ENCODE results near the gene SPTBN1.

SPTBN1 gene

GRCh38 chr2:54457323-54458023 is 1.3 kb downstream of the SPTBN1 start:
- Histone ChIP-seq H3K9ac (ENCODE audit: insufficient read length) (peak overlapping the region; percentile 57), H3K4me3 (peak overlapping the region; percentile 94), H3K36me3 (ENCODE audit: insufficient read depth, low read length) (no peaks in the 10 kb centered on the region), H3K9me3 (ENCODE audit: low read depth, low read length) (no peaks in the 10 kb centered on the region), H3K27ac (no peak overlapping the region)
- no peak for DNase-seq (ENCODE audit: low read depth, low spot score)
- TF ChIP-seq POLR2AphosphoS5 (IDR thresholded peaks at IDR 0.05; ENCODE audit: borderline replicate concordance, low read depth, low read length), result no peak
- no peak for TF ChIP-seq EZH2 (IDR thresholded peaks at IDR 0.05)
- TF ChIP-seq FOXP2 (optimal IDR thresholded peaks at IDR 0.05; ENCODE audit: control extremely low read depth, extremely low read length, insufficient read depth), result no peak

- Histone ChIP-seq H3K36me3 (ENCODE audit: insufficient read depth, low read length) (no peaks in the 10 kb centered on the region), H3K27ac (no peak overlapping the region), H3K4me3 (no peak overlapping the region), H3K9me3 (ENCODE audit: low read depth, low read length) (no peaks in the 10 kb centered on the region), H3K9ac (ENCODE audit: insufficient read length) (no peak overlapping the region)
- no peak for DNase-seq (ENCODE audit: low read depth, low spot score)
- TF ChIP-seq POLR2AphosphoS5 (IDR thresholded peaks at IDR 0.05; ENCODE audit: borderline replicate concordance, low read depth, low read length) (no peak), FOXP2 (optimal IDR thresholded peaks at IDR 0.05; ENCODE audit: control extremely low read depth, extremely low read length, insufficient read depth) (no peak), EZH2 (IDR thresholded peaks at IDR 0.05) (no peak)
Measured at GRCh38 chr2:54459037-54459441, 2.9 kb downstream of the SPTBN1 start.

- no peak for DNase-seq (ENCODE audit: low read depth, low spot score)
- no peak overlapping the region for H3K27ac ChIP-seq
- H3K36me3 ChIP-seq (ENCODE audit: insufficient read depth, low read length), result no peaks in the 10 kb centered on the region
- no peaks in the 10 kb centered on the region for H3K9me3 ChIP-seq (ENCODE audit: low read depth, low read length)
- H3K4me3 ChIP-seq, result no peak overlapping the region
- no peak for TF ChIP-seq FOXP2 (optimal IDR thresholded peaks at IDR 0.05; ENCODE audit: control extremely low read depth, extremely low read length, insufficient read depth)
- TF ChIP-seq EZH2 (IDR thresholded peaks at IDR 0.05), result no peak
- no peak for TF ChIP-seq POLR2AphosphoS5 (IDR thresholded peaks at IDR 0.05; ENCODE audit: borderline replicate concordance, low read depth, low read length)
- no peak overlapping the region for H3K9ac ChIP-seq (ENCODE audit: insufficient read length)
Measured at GRCh38 chr2:54461261-54461660, 5.1 kb downstream of the SPTBN1 start.

- Histone ChIP-seq H3K9ac (ENCODE audit: insufficient read length) (no peak overlapping the region), H3K36me3 (ENCODE audit: insufficient read depth, low read length) (no peaks in the 10 kb centered on the region), H3K9me3 (ENCODE audit: low read depth, low read length) (no peaks in the 10 kb centered on the region), H3K4me3 (no peak overlapping the region), H3K27ac (no peak overlapping the region)
- TF ChIP-seq FOXP2 (optimal IDR thresholded peaks at IDR 0.05; ENCODE audit: control extremely low read depth, extremely low read length, insufficient read depth) (no peak), EZH2 (IDR thresholded peaks at IDR 0.05) (no peak), POLR2AphosphoS5 (IDR thresholded peaks at IDR 0.05; ENCODE audit: borderline replicate concordance, low read depth, low read length) (no peak)
- no peak for DNase-seq (ENCODE audit: low read depth, low spot score)
Measured at GRCh38 chr2:54464341-54464740, 8.2 kb downstream of the SPTBN1 start.

- TF ChIP-seq FOXP2 (optimal IDR thresholded peaks at IDR 0.05; ENCODE audit: control extremely low read depth, extremely low read length, insufficient read depth) (no peak), EZH2 (IDR thresholded peaks at IDR 0.05) (no peak), POLR2AphosphoS5 (IDR thresholded peaks at IDR 0.05; ENCODE audit: borderline replicate concordance, low read depth, low read length) (no peak)
- DNase-seq (ENCODE audit: low read depth, low spot score), result no peak
- H3K27ac ChIP-seq, result no peak overlapping the region
- H3K9ac ChIP-seq (ENCODE audit: insufficient read length), result no peak overlapping the region
- no peaks in the 10 kb centered on the region for H3K36me3 ChIP-seq (ENCODE audit: insufficient read depth, low read length)
- H3K9me3 ChIP-seq (ENCODE audit: low read depth, low read length), result no peaks in the 10 kb centered on the region
- no peak overlapping the region for H3K4me3 ChIP-seq
Measured at GRCh38 chr2:54465143-54465542, 9.0 kb downstream of the SPTBN1 start.

- no peaks in the 10 kb centered on the region for H3K9me3 ChIP-seq (ENCODE audit: low read depth, low read length)
- DNase-seq (ENCODE audit: low read depth, low spot score), result no peak
- no peak for TF ChIP-seq FOXP2 (optimal IDR thresholded peaks at IDR 0.05; ENCODE audit: control extremely low read depth, extremely low read length, insufficient read depth)
- TF ChIP-seq EZH2 (IDR thresholded peaks at IDR 0.05), result no peak
- TF ChIP-seq POLR2AphosphoS5 (IDR thresholded peaks at IDR 0.05; ENCODE audit: borderline replicate concordance, low read depth, low read length), result no peak
- no peak overlapping the region for H3K27ac ChIP-seq
- no peaks in the 10 kb centered on the region for H3K36me3 ChIP-seq (ENCODE audit: insufficient read depth, low read length)
- H3K9ac ChIP-seq (ENCODE audit: insufficient read length), result no peak overlapping the region
- H3K4me3 ChIP-seq, result no peak overlapping the region
Measured at GRCh38 chr2:54466870-54467269, 10.7 kb downstream of the SPTBN1 start.

GRCh38 chr2:54468673-54469072 is 12.5 kb downstream of the SPTBN1 start:
- H3K36me3 ChIP-seq (ENCODE audit: insufficient read depth, low read length), result no peaks in the 10 kb centered on the region
- DNase-seq (ENCODE audit: low read depth, low spot score), result no peak
- no peak overlapping the region for H3K9ac ChIP-seq (ENCODE audit: insufficient read length)
- H3K4me3 ChIP-seq, result no peak overlapping the region
- no peaks in the 10 kb centered on the region for H3K9me3 ChIP-seq (ENCODE audit: low read depth, low read length)
- no peak for TF ChIP-seq FOXP2 (optimal IDR thresholded peaks at IDR 0.05; ENCODE audit: control extremely low read depth, extremely low read length, insufficient read depth)
- peak overlapping the region; percentile 52; the same call in 1 of the 2 replicates for H3K27ac ChIP-seq

- no peak for TF ChIP-seq EZH2 (IDR thresholded peaks at IDR 0.05)
- TF ChIP-seq FOXP2 (optimal IDR thresholded peaks at IDR 0.05; ENCODE audit: control extremely low read depth, extremely low read length, insufficient read depth), result no peak
- no peak for TF ChIP-seq POLR2AphosphoS5 (IDR thresholded peaks at IDR 0.05; ENCODE audit: borderline replicate concordance, low read depth, low read length)
- Histone ChIP-seq H3K4me3 (peak overlapping the region; percentile 15; the same call in 1 of the 2 replicates), H3K36me3 (ENCODE audit: insufficient read depth, low read length) (no peaks in the 10 kb centered on the region), H3K9ac (ENCODE audit: insufficient read length) (no peak overlapping the region), H3K27ac (peak overlapping the region; percentile 91), H3K9me3 (ENCODE audit: low read depth, low read length) (no peaks in the 10 kb centered on the region)
- DNase-seq (ENCODE audit: low read depth, low spot score), result no peak
Measured at GRCh38 chr2:54469484-54470053, 13.4 kb downstream of the SPTBN1 start.
